Activated naive CD4-positive, alpha-beta T cell treated with Interleukin-2 at 50 U/mL for 16 hours (primary cell): ENCODE data around the gene CASP10.

Experiments used
- DNase-seq: peaks from one replicate; pipeline ENCODE4 v3.0.0-alpha.2; 2020

Gene CASP10

DNA sequence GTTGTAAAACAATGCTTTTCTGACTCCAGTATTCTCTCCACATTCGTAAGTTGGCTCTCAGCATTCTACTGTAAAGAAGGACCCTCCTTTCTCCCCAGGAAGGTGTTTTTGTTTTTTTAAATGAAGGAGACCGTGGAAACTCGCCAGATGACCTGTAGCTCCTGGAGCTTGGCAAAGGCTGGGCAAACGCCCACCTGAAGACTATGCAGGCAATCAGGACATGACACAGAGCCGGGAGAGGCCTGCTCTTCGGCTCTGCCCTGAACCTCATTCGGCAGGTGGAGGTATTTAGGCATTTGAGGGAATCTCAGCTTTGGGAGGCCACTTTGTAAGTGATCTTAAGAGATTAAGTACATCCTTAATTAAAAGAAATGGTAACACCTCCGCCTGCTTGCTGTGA is 17.4 kb downstream of the CASP10 start:
- DNase-seq, result no peak

DNA sequence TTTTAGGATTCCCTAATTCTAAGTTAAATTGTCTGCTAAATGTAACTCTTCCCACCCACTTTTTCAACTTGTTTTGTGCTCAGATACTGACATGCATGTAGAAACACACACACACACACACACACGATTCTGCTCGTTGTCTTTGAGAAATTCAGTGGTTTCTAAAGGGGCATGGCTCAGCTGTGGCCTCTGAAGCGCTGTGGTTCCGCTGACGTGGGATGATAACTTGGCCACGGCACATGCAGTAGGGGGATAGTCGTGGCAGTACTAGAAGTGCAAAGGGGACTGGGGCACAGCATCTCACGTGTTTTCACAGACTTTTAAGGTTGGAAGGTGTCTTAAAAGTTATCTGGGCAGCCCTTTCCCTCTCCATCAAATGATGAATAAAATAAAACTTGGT is 18.4 kb downstream of the CASP10 start:
- no peak for DNase-seq

DNA sequence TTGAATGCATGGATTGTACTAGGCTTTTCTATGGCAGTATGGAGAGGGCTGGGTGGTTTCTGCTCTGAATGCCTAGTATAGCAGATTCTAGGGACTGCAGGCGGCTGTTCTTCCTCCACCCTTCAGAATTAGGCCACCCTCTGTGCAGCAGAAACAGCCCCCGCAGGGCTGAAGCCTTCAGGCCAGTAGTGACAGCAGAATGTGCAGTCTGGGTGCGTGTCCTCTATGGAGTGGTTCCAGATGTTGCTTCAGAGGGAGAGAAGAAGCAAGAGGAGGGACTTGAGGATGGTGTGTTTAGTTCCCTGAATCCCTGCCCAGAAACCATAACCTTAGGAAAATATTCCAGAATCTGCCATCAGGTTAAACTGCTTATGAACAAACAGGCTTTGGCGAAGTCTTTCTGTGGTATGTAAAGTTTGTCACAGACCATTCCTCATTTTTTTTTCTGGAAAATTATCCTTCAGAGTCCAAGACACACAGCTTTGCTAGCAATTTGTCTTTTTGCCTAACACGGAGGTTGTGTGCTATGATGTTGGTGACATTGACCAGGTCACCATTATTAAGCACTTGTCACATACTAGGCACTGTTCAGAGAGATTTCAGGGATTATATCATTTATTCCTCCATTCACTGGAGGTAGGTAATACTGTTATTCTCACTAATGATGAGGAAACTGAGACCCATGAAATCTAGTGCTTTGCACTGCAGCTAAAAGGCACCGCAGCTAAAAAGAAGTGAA is 21.1 kb downstream of the CASP10 start:
- no peak for DNase-seq

DNA sequence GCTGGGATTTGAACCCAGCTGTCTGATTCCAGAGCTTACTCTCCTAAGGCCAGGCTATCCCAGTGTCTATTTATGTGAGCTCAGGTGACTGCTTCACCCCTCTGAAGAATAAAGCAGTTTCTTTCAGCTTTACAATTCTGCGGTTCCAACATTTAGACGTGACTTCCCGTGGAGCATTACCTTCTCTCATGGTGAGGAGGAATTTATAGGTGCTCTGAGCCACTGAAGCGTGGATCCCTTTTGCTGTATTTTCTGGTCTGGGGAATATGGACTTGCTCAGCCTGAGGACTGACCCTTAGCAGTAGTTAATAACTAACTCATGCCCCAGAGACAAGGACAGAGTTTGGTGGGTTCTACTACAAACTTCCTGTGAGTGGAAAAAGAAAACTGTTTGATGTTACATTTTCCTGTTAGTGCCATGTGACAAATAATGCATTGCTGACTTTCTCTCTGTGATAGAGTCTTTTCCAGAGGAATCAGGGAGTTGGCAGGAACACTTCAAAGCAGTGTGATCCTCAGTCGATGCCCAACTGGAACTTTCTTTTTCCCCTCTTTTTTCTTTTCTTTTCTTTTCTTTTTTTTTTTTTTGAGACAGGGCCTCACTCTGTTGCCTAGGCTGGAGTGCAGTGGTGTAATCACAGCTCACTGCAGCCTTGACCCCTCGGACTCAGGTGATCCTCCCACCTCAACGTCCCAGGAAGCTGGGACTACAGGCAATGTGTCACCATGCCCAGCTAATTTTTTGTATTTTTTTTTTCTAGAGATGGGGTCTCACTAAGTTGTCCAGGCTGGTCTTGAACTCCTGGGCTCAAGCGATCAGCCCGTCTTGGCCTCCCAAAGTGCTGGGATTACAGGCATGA is 21.9 kb downstream of the CASP10 start:
- no peak for DNase-seq

DNA sequence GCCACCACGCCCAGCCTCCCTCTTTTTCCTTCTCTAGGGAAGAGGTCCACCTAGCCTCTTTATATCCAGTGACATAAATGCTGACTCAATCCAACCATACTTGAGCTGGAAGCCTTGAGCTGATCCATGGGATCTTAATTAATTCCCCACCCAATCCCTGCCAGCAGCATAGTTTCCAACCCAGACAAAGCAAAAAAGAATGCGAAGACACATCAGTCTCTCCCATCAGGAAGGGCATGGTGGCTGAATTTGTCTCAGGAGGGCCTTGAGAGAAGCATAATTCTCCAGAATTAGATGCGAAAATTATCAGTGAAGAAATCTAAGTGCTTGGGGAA is 22.5 kb downstream of the CASP10 start:
- DNase-seq, result no peak

DNA sequence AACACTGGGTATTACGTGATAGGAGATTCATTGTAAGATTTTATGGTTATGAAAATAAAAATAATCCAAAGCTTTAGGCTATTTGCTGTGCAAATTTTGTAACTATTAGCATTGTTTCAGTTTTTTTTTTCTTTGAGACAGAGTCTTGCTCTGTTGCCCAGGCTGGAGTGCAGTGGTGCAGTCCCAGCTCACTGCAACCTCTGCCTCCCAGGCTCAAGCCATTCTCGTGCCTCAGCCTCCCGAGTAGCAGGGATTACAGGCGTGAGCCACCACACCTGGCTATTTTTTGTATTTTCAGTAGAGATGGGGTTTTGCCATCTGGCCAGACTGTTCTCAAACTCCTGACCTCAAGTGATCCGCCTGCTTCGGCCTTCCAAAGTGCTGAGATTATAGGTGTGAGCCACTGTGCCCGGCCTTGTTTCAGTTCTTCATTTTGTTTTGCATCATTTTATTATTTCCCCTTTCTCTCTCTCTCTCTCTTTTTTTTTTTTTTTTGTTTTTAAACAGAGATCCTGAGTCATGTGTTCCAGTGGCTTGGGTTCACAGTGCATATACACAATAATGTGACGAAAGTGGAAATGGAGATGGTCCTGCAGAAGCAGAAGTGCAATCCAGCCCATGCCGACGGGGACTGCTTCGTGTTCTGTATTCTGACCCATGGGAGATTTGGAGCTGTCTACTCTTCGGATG is 25.8 kb downstream of the CASP10 start:
- DNase-seq, result no peak

DNA sequence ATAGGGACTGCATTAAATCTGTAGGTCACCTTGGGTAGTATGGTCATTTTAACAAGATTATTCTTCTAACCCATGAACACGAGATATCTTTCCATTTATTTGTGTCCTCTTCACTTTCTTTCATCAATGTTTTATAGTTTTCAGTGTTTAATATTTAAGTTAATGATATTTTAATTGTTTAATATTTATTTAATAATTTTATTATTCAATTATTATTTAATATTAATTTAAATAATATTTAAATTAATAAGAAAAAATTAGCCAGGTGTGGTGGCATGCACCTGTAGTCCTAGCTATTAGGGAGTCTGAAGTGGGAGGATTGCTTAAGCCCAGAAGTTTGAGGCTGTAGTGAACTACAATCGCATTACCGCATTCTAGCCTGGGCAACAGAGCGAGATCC is 33.0 kb downstream of the CASP10 start:
- DNase-seq, result no peak

DNA sequence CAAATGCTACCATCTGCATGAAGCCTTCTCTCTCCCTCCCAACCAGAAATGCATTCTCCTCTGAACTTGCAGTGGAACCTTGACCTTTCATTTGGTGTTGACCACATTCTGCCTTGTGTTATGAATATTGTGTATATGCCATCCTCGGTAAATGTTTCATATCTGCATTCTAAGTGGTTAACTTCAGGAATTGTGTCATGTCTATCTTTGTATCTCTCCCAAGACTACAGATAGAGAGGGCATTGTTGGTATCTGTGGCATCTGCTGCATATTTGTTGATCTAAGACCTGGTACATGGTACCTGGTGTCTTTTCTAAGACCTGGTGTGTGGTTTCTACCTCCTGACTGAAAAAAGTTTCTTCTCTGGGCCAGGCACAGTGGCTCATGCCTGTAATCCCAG is 34.0 kb downstream of the CASP10 start:
- no peak for DNase-seq

DNA sequence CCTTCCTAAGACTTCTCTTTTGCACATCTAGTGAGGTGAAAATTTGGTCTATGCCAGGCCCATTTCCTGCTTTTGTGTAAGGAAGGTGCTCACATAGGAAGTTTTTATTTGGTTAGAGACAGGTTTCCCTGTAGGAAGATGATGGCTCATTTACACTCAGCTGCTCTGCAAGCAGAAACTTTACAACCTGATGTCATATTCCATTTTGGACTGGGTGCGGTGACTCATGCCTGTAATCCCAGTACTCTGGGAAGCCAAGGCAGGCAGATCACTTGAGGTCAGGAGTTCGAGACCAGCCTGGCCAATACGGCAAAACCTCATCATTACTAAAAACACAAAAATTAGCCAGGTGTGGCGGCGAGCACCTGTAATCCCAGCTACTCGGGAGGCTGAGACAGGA is 35.8 kb downstream of the CASP10 start:
- no peak for DNase-seq

DNA sequence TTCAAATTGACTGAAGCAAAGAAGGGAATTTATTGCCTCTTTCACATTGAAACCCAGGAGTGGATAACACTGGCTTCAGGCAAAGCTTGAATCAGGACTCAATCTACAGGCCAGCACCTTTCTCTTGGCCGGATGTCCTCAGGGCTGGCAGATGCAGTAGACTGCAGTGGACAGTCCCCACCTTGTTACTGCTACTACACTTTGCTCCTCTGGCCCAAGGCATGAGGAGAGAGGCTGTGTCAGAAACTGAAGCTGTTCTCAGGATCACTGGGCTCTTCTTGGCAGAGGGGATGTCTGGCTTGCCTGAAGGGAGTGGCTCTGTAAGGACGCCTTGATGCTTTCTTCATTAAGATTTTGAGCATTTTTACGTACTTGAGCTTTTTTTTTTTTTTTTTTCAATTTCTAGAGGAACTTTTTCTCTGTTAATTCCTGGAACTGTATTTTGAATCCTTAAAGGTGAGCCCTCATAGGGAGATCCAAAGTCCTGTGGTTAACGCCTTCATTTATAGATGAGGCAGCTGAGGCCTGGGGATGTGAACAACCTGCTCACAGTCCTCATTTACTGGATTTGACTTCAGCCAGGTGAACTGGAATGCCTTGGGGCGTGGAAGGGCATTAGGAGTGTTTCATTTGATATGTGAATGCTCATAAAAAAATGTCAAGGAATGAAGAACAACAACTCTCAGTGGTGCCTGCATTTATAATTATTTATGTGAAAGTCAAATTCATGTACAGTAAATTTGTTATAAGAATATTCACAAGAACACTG is 36.6 kb downstream of the CASP10 start:
- DNase-seq, result no peak

DNA sequence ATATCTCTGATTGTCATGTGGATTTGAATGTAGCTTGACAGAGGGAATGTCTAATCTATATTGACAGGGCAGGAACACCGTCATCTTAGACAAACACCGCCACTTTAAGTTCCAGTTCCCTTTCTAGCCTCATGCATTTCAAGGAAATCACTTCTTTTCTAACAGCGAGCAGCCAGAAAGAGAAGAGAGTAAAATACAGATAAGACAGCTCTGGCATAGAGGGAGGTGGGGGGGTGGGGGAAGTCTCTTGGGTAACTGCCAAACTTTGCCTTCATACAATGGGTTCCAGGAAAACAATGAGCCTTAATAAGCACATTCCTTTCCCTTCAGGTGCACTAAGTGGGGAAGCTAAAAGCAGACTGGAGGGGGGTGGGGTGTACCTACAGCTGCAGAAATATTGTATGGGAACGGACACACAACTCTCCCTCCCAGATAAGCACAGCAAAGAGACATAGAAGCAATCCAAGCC is 37.2 kb downstream of the CASP10 start:
- no peak for DNase-seq

DNA sequence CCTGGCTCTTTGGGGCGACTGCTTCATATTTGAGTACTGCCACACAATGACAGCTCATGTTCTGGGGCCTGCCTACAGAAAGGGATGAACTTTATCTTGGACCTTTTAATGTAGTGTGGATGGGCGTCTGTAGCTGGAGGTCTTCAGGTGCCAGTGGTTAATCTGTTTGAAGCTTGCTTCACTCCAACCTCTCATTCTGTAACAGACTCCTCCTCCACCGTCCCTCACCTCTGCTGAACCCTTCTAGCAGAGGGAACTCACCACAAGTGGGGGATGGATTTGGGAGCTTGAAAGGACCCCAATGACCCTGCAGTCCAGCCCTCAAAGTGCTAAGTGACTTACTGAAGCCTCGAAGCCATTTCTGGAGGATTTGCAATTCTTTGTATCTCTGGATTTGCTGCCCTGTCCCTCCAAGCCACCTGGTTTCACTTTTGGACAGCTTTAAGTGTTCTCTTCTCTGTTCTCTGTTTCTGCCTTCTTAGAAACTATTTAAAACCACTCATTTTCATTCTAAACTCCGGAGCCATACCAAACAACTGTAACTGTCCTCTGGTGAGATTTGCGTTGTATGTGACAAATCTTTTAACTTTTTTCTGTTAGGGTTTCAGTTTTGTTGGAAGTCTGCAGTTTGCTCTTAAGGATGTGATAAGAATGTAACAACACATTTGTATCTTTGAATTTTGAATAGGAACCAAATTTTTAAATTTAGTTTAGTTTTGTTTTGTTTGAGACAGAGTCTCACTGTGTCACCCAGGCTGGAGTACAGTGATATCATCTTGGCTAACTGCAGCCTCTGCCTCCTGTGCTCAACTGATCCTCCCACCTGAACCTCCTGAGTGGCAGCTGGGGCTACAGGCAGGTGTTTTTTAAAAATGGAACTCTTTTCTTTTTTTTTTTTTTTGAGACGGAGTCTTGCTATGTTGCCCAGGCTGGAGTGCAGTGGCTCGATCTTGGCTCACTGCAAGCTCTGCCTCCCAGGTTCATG is 40.4 kb downstream of the CASP10 start:
- no peak for DNase-seq

DNA sequence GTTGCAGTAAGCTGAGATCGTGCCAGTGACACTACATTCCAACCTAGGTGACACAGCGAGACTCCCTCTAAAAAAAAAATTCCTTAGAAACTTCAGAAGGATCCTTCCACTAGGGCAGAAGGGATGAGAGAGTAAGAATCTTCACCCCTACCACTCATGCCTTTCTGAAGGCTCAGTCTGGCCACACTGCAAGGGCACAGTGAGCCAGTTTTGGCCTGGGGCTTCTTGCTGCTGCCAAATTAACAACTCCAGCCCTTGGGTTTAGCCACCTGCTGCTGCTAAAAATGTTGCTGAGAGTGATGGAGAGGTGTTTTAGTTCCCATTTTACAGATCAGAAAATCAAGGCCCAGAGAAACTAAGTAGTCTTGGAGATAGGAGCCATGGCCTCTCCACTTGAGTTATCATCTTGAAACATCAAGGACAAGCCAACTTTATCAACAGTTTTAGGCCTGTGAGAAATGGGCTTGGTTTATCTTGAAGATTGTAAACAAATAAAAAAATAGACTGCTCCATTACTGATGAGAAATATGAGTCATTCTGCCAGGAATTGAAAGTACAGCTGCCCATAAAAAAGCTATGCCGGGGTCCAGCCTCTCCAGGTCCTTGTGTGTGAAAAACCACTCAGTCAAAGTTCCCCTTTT is 45.5 kb downstream of the CASP10 start:
- DNase-seq, result no peak

DNA sequence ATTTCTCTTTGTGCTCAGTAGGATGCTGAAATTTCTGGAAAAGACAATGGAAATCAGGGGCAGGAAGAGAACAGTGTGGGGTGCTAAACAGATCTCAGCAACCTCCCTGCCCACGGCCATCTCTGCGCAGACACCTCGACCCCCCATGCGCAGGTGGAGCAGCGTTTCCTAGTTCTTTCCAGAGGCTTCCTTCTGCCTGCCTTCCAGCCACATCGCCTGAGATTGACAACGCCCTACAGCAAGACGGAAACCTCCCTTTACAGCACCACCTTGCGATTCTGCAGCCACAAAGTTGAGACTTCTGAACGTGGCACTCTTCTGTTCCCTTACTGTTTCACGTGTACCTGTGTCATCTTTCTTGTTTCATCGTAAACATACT is 46.0 kb downstream of the CASP10 start:
- no peak for DNase-seq

DNA sequence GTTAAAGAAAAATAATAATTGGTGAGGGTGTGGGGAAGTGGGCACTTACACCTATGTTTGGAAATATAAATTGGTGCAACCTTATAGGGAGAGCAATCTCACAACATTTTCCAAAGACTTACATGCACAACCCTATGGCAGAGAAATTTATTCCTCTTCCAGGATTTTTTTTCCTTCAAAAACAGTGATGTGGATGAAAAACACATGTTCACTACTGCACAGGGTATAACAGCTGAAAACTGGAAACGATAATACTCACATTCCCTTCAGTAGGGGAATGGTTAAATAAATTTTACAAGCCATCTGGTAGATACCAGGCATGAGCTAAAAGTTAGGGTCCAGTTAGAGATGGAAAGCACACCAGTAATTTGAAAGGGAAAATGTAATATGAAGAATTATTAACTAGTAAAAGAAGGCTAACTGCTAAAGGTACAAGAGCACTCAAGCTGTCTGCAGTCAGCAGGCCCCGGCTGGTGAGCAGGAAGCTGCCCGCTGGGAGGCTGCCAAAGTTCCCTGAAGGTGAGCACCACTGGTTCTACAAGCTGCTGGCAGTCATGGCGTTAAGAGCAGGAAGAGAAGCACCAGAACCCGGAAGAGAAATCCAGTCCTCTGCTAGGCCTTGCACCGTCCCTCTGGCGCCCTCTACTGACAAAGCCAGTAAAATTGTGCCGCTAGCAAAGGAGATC is 49.0 kb downstream of the CASP10 start:
- peak; percentile 88 for DNase-seq

DNA sequence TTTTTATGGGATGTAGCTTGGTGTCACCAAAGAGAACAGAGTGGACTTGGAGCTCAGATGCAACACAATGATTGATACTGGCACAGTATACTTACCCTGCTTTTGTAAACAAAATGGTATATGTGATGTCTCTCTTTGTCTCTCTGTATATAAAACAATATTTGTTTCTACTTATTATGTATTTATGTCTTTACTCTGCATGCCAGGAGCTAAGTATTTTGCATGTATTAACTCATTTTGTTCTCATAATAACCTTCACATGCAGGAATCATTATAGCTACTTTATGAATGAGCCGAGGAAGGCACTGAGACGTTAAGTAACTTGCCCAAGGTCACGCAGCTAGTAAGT is 49.5 kb downstream of the CASP10 start:
- no peak for DNase-seq

DNA sequence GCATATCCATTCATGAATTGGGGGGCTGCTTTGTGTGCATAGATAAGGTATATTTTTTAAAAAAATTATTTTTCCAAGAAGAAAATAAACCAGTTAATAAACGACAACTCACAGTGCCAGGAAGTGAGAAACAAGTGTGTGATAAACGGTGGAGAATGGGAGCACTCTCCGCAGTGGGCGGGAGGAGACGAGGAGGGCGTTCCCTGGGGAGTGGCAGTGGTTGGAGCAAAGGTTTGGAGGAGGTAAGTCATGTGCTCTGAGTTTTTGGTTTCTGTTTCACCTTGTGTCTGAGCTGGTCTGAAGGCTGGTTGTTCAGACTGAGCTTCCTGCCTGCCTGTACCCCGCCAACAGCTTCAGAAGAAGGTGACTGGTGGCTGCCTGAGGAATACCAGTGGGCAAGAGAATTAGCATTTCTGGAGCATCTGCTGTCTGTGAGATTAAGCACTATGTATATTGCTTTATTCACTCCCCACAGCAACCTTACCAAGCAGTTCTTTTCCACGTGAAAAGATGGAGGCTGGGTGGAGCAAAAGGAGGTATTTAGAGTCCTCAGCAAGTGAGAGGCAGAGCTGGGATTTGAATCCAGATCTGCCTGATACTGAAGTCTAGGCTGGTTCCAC is 50.4 kb downstream of the CASP10 start:
- peak; percentile 88 for DNase-seq

DNA sequence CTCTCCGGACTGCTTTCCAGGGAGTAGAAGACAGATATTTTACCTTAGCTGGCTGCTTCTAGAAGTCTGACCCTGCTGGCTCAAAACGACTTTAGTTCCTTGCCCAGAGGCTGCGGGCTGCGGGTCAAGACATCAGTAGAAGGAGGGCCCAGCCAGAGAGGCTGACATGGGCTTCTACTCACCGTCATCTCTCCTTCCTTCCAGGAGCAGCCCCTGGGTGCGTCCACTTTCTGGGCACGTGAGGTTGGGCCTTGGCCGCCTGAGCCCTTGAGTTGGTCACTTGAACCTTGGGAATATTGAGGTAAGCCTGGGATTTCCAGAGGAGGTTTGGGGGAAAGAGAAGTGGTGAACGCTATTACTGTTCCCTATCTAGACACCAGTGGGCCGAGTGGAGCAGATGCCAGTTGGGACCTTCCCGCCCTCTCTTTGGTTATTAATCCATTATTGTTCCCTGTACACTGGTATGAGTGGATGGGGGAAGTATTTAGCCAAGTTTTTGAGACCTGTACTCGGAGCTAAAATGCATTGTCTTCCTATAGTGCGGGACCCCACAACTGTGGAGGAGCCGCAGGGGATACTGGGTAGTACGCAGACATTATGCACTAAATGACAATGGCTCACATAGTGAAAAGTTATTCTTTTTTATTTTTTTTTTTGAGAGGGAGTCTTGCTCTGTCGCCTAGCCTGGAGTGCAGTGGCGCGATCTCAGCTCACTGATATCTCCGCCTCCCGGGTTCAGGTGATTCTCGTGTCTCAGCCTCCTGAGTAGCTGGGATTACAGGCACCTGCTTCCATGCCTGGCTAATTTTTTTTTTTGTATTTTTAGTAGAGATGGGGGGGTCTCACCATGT is 51.1 kb downstream of the CASP10 start:
- DNase-seq, result peak; percentile 23

DNA sequence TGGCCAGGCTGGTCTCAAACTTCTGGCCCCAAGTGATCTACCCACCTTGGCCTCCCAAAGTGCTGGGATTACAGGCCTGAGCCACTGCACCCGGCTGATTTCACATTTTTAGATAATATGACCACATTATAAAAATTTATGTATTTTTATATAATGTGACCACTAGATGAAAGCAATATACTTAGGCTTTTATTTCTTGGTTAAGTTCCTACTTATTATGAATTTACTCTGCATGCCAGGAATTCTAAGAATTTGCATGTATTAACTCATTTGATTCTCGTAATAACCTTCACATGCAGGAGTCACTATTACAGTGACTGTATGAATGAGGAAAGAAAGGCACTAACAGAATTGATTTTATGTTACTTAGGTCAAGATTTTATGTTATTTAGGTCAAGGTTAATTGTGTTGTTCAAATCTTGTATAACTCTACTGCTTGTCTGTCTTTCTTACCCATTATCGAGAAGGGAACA is 51.8 kb downstream of the CASP10 start:
- DNase-seq, result no peak
